HepG2 (cell line): Measurements from ENCODE around the gene TREX2.

Experiments used
- CTCF ChIP-seq: sonication (generic); formaldehyde crosslinking; IDR thresholded peaks from 2 replicates; pipeline ENCODE4 v1.5.0; 2020; ENCODE audit warnings: mild to moderate bottlenecking, missing genetic modification reagents, moderate library complexity
- NR3C1 ChIP-seq: sonication (generic); formaldehyde crosslinking; IDR thresholded peaks from 2 replicates; pipeline ENCODE4 v1.4.0; 2020; ENCODE audit warnings: missing genetic modification reagents
- POLR2AphosphoS5 ChIP-seq: IDR thresholded peaks from 2 replicates; pipeline ENCODE4 v1.6.1; 2012; ENCODE audit warnings: low read depth, low read length

GRCh38 chrX:153433781-153434285 lies 12.0 kb downstream of the TREX2 start:
- TF ChIP-seq CTCF (no peak), POLR2AphosphoS5 (no peak), NR3C1 (CRISPR knock-in tag) (no peak)
